ENCODE data around the gene USP1.

USP1 gene

DNA sequence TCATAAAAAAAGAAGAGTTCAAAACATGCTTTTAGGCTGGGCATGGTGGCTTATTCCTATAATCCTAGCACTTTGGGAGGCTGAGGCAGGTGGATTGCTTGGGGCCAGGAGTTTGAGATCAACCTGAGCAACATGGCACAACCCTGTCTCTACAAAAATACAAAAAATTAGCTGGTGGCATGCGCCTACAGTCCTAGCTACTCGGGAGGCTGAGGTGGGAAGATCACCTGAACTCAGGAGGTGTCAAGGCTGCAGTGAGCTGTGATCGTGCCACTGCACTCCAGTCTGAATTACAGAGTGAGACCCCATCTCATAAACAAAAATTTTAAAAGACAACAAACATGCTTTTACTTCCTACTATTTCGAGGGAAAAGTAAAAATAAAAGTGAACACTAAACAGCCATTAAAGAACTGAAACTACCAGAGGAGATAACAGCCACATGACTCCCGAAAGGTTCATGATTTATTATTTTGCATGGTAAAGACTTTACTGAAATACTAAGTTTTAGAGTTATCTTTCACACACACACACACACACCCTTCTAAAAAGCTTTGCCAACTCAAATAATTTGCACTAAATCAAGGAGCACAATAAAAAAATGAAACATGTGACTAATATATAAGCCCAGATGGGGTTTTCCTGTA lies 48.1 kb downstream of the USP1 start:
- DNase-seq (ENCODE audit: low read depth), result no peak

DNA sequence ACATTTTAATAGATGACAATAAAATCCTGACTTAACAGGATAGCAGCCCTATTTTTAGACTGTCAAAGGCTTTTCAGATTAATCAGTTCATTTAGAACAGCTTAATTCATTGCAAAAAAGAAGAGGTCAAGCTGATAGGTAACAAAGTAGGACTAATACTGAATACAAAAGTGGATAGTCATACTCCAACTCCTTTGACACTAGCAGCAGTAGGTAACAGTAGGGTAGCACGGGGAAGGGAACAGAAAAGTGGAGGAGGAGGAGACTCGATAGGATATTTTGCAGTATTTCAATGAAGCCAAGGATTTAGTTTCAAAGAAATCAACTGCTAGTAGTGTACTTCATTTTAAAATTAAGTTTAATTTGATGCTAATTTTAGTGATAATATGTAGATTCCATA lies 51.1 kb downstream of the USP1 start:
- DNase-seq (ENCODE audit: low read depth), result no peak

GRCh38 chr1:62492521-62492920 lies 55.7 kb downstream of the USP1 start:
- DNase-seq (ENCODE audit: low read depth), result no peak

DNA sequence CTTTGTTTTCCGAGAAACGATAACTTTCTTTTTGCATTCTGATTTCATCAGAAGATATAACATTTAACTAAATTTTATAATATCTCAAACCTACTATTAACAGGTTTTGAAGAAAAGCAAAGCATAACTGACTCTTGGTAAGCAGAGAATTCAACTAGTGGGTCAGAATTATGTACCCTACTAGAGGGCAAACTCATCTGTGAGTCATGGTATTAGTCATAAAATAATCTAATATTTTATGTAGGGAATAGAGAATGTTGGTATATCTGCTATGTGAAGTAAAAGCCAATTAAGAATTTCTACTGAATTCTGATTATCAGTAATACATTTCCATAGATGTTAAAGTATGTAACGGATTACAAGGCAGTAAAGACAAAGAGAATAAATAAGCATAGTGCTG lies 56.8 kb downstream of the USP1 start:
- no peak for DNase-seq (ENCODE audit: low read depth)

DNA sequence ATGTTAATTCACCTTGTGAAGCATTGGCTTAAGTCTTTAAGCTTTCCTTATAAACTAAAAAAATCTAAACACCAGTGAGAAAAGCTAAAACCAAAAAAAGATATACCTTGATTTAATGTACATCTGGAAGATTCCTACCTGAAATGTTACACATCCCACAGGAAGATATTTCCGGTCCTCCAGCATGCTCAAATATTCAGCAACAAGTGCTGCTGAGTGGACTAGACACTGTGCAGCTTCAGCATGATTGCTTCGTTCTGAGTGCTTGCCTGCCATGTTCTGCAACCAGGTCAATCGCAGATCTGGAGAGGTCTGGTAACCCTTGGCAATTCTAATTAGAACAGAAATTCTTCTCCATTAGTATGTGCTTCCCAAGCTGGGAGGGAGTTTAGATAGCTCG lies 57.3 kb downstream of the USP1 start:
- DNase-seq (ENCODE audit: low read depth), result no peak

GRCh38 chr1:62500210-62500609 lies 63.4 kb downstream of the USP1 start:
- DNase-seq (ENCODE audit: low read depth), result no peak
